KOPT-K1 (cell line): ENCODE measurements around the gene AKAP6.
"Not testable (repeated sequence)": the region's sequence is repeated elsewhere in the genome, so short reads cannot be mapped to it uniquely, and the experiment has no call there.

Source experiments
- H3K27ac ChIP-seq: fragments of 200-600 bp; sonication (generic); 2 replicates; pipeline ENCODE4 v1.5.1; 2016; ENCODE audit warnings: antibody characterized with exemption, mild to moderate bottlenecking, low read depth, low read length; ENCODE audit not compliant: poor library complexity, severe bottlenecking
- H3K36me3 ChIP-seq: fragments of 200-600 bp; sonication (generic); 2 replicates; pipeline ENCODE4 v1.5.1; 2017; ENCODE audit warnings: antibody characterized with exemption, mild to moderate bottlenecking, low read length, moderate library complexity; ENCODE audit not compliant: insufficient read depth
- H3K9me3 ChIP-seq: fragments of 200-600 bp; sonication (generic); 2 replicates; pipeline ENCODE4 v1.5.1; 2017; ENCODE audit warnings: antibody characterized with exemption, low read length, mild to moderate bottlenecking; ENCODE audit not compliant: insufficient read depth, poor library complexity, severe bottlenecking

Gene AKAP6

GRCh38 chr14:32377046-32377646 is 48.0 kb downstream of the AKAP6 start:
- Histone ChIP-seq H3K9me3 (no peaks in the 10 kb centered on the region), H3K27ac (no peak overlapping the region), H3K36me3 (no peaks in the 10 kb centered on the region)

GRCh38 chr14:32378284-32378683 is 49.2 kb downstream of the AKAP6 start:
- H3K36me3 ChIP-seq: no peaks in the 10 kb centered on the region
- H3K9me3 ChIP-seq: no peaks in the 10 kb centered on the region
- H3K27ac ChIP-seq: no peak overlapping the region

DNA sequence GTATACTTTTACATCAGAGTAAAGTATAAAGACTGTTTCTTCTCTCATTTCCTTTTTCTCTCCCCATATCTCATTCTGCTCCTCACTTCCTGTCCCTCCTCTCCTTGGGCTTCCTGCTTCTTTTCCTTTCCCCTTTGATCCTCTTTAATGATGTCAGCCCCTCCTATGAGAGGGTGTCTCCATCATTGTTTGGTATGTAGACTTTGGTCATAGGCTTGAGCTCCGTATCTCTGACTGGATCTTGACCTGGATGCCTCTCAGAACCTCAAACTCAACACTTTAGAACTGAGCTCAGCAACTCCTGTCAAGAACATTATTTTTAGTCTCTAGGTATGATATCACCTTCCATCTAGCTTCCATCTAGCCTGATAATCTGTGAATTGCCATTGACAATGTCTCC is 50.3 kb downstream of the AKAP6 start:
- no peaks in the 10 kb centered on the region for H3K36me3 ChIP-seq
- H3K27ac ChIP-seq: no peak overlapping the region
- H3K9me3 ChIP-seq: no peaks in the 10 kb centered on the region

GRCh38 chr14:32381869-32382268 is 52.8 kb downstream of the AKAP6 start:
- no peaks in the 10 kb centered on the region for H3K36me3 ChIP-seq
- no peak overlapping the region for H3K27ac ChIP-seq
- H3K9me3 ChIP-seq: no peaks in the 10 kb centered on the region

GRCh38 chr14:32382704-32383103 is 53.6 kb downstream of the AKAP6 start:
- H3K27ac ChIP-seq: no peak overlapping the region
- H3K36me3 ChIP-seq: no peaks in the 10 kb centered on the region

DNA sequence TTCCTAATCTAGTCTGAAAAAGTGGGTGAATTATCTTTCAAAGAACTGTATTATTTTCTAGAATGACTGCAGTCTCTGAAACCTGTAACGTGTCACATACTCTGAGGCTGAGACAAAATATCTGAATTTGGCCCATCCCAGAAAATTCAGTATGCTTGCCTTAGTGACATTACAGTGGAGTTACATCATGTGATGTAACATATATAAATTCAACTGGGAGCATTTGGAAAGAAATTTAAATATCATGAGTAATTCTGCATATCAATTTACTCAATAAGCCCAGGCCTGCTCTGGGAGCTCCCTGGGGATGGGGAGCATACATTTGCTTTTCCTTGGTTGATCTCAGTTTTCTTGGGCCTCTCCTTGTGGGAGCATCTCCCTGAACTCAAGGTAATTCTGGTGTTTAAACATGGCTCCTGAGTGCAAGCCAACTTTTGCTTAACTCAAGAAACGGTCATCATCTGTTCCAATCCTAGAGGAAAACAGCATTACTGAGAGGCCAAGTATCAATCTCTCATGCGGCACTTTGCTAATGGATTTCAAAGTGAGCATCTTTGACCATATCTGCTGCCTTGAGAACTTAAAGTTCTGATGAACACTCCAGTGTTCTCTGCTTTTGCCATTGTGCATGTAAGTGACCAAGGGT is 54.4 kb downstream of the AKAP6 start:
- Histone ChIP-seq H3K9me3 (no peaks in the 10 kb centered on the region), H3K27ac (no peak overlapping the region), H3K36me3 (no peaks in the 10 kb centered on the region)

More at GRCh38 chr14:32382704-32383103, 53.6 kb downstream of the AKAP6 start:
- H3K9me3 ChIP-seq: no peaks in the 10 kb centered on the region

- H3K27ac ChIP-seq: no peak overlapping the region
- no peaks in the 10 kb centered on the region for H3K9me3 ChIP-seq
- no peaks in the 10 kb centered on the region for H3K36me3 ChIP-seq
Measured at GRCh38 chr14:32384464-32384863, 55.4 kb downstream of the AKAP6 start.

DNA sequence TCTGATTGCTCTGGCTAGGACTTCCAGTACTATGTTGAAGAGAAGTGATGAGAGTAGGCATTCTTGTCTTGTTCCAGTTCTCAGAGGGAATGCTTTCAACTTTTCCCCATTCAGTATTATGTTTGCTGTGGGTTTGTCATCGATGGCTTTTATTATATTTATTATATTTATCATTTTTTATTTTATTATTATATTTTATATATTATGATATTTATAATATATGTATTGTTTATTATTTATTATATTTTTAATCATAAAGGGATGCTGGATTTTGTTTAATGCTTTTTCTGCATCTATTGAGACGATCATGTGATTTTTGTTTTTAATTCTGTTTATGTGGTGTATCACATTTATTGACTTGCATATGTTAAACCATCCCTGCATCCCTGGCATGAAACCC is 58.2 kb downstream of the AKAP6 start:
- H3K9me3 ChIP-seq, H3K36me3 ChIP-seq, H3K27ac ChIP-seq: not testable (repeated sequence)

- no peaks in the 10 kb centered on the region for H3K9me3 ChIP-seq
- H3K36me3 ChIP-seq: no peaks in the 10 kb centered on the region
- H3K27ac ChIP-seq: no peak overlapping the region
Measured at GRCh38 chr14:32393119-32393518, 64.0 kb downstream of the AKAP6 start.

DNA sequence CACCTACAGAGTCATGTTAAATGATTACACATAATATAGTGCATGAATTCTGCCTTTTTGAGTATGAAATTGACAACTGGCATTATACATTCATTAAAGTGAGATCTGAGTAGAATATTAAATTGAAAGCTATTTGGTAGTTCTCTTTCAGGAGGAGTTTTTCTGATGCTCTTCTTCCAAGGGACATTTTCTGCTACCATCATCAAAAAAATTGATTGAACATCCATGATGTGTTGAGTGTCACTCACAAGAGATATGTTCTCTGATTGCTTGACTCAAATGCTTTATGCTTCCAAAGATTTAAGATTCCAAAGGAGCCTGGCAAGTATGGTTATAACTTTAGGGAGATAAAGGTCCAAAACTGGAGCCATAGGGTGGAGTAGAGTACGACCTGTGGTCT is 64.9 kb downstream of the AKAP6 start:
- Histone ChIP-seq H3K36me3 (no peaks in the 10 kb centered on the region), H3K27ac (no peak overlapping the region), H3K9me3 (no peaks in the 10 kb centered on the region)

- Histone ChIP-seq H3K27ac (no peak overlapping the region), H3K9me3 (no peaks in the 10 kb centered on the region), H3K36me3 (no peaks in the 10 kb centered on the region)
Measured at GRCh38 chr14:32396885-32397284, 67.8 kb downstream of the AKAP6 start.

DNA sequence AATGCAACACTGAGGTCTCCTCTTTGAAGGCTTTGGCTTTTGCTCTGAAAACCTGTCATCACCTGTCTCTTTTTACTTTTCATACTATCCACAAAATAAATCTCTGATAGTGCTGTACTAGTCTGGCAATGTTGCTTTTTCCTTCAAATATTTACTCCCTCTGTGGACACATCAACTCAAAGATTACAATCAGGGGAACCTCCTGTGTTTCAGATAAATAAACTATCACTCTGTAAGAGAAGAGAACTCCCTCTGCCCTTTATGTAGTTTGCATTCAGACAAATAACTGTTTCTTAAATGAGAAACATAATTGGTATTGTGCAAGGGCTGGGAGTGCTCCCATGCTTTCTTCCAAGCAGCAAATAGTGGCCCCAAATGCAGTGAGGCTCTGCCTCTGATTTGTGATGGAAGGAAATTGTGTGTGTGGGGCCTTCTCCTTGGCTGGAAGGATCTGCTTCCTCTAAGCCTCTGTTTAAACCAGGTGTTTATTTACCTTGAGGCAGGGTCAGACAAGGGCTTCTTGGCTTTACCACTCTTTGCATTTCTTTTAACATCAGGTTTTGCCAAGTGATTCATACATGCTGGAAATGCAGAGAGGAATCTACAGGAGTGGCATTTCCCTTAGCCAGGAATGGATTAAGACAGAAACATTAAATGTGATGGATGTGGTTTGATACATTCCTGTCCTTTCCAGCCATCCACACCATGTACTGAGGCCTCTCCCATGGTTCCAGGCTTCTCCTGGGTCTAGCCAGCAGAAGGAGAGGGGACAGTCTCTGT is 69.0 kb downstream of the AKAP6 start:
- Histone ChIP-seq H3K27ac (no peak overlapping the region), H3K9me3 (no peaks in the 10 kb centered on the region), H3K36me3 (no peaks in the 10 kb centered on the region)

DNA sequence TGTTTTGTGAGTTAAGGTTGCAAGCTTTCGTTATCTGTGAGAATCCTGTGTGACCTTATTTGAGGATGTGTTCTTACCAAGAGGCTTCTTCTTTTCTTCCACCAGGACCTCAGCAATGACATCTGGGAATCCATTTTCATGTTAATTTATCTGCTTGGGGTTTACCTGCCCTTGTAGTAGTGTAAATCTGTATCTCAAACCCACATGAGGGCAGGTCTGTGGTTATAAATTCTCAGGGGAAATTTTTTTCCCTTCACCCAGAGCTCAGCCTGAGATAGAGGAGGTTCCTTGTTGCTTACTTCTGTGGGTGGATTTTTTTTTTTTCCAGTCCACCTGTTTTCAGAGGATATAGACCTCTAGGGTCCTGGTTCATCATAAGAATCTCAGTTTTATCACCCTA is 70.8 kb downstream of the AKAP6 start:
- H3K27ac ChIP-seq: no peak overlapping the region
- H3K9me3 ChIP-seq: no peaks in the 10 kb centered on the region
- no peaks in the 10 kb centered on the region for H3K36me3 ChIP-seq

- no peak overlapping the region for H3K27ac ChIP-seq
- H3K9me3 ChIP-seq: no peaks in the 10 kb centered on the region
- no peaks in the 10 kb centered on the region for H3K36me3 ChIP-seq
Measured at GRCh38 chr14:32400480-32400879, 71.4 kb downstream of the AKAP6 start.

GRCh38 chr14:32403021-32403420 is 73.9 kb downstream of the AKAP6 start:
- Histone ChIP-seq H3K27ac (no peak overlapping the region), H3K9me3 (no peaks in the 10 kb centered on the region), H3K36me3 (no peaks in the 10 kb centered on the region)

DNA sequence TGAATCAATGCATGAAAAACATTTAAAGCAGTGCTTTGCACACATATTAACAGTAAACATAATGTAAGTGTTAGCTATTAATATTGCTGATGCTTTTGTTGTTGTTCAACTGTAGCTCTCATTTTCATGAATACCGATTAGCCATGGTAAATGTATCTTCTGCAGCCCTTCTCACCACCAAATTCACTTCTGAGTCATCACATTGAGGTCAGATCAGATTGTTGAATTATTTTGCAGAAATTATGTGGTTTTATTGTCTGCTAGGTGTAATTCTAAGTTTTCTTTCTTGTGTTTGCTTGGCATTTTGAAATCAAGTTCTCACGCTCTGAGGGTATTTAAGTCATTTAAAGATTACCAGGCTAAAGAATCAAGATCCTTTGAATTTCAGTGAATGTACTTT is 74.6 kb downstream of the AKAP6 start:
- H3K27ac ChIP-seq: no peak overlapping the region

More for the DNA sequence above, 74.6 kb downstream of the AKAP6 start:
- Histone ChIP-seq H3K9me3 (no peaks in the 10 kb centered on the region), H3K36me3 (no peaks in the 10 kb centered on the region)
